ENCODE results near the gene PTER.

- TF ChIP-seq BHLHE40 (IDR thresholded peaks at IDR 0.05; ENCODE audit: low read length) (no peak), HNRNPH1 (optimal IDR thresholded peaks at IDR 0.05; ENCODE audit: low read depth, low read length) (no peak), MAX (CRISPR knock-in tag; IDR thresholded peaks at IDR 0.05) (no peak), STAT6 (CRISPR knock-in tag; IDR thresholded peaks at IDR 0.05) (no peak)
Observed at GRCh38 chr10:16472828-16473227, 36.0 kb downstream of the PTER start.

All from K562 (cell line).